NCI-H2107 treated with DMSO at 0.1 percent for 48 hours (cell line): Measurements from ENCODE around the gene ADPRS.

Experiments
- DNase-seq: peaks from one replicate; lab custom pipeline; 2025; ENCODE audit not compliant: unreplicated experiment; lab: John Stamatoyannopoulos, UW

Gene ADPRS

DNA sequence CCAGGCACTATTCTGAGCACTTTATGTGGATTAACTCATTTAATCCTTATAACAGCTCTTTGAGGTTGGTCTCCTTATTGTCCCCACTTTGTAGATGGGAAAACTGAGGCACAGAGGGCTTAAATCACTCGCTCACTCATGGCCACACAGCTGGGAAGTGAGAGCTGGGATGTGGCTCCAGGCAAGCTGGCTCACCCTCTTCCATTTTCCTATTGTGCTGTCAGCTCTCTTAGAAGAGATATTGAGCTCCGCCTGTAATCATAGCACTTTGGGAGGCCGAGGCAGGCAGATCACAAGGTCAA lies 40.2 kb downstream of the ADPRS start:
- no peak for DNase-seq

GRCh38 chr1:36132029-36132428 lies 43.3 kb downstream of the ADPRS start:
- DNase-seq, result no peak

- peak; percentile 39 for DNase-seq
Measured at GRCh38 chr1:36133484-36133883, 44.8 kb downstream of the ADPRS start.

DNA sequence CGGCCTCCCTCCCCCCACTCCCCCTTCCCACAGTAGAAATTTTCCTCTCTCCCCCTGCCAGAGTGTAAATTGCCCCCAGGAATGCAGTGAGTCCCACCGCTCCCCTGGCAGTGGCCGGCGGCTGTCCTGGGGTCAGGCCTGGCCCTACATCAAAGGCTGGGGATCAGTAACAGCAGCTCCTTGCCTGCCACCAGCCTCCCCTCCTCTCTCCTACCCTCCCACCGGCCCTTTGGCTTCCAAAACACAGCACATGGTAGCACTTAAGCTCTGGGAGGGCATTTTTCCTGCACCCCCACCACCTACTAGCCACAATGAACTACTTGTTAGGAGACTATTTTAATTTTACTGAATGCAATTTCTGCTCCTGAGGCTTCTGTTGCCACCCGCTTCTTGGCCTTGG lies 45.3 kb downstream of the ADPRS start:
- no peak for DNase-seq

- DNase-seq, result no peak
Measured at GRCh38 chr1:36134505-36135329, 46.0 kb downstream of the ADPRS start.

DNA sequence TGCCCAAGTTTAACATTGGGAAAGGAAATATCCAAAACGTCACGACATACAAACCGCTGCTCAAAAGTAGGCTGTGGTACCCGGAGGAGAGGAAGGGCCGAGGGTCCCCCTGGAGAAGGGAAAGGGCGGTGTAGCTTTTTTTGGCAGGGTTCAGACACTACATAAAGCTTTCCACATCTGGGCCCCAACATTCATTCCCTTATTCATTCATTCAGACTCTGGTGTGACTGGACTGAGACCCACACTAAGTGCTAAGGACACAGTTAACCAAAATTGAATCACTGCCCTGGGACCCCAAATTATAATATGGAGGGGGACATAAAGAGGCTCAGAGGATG lies 46.6 kb downstream of the ADPRS start:
- DNase-seq, result no peak

GRCh38 chr1:36135796-36136195 lies 47.1 kb downstream of the ADPRS start:
- DNase-seq, result no peak

DNA sequence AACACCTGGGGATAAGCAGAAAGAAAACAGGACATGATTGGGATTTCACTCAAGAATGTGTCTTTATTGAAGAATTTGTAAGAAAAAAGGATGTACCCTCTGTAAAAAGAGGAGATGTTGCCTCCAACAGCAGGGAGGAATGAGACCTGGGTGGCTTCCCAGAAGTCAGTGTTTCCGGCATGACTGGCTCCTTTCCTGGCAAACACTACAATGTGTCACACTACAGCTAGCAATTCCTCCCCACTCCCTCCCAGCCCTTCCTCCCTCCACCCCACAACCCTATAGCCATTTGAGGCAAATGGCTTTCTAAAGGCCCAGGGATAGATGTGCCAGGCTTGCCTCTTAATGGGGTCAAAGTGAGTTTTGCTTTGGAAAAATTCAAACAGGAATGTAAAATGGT lies 47.8 kb downstream of the ADPRS start:
- DNase-seq, result no peak

DNA sequence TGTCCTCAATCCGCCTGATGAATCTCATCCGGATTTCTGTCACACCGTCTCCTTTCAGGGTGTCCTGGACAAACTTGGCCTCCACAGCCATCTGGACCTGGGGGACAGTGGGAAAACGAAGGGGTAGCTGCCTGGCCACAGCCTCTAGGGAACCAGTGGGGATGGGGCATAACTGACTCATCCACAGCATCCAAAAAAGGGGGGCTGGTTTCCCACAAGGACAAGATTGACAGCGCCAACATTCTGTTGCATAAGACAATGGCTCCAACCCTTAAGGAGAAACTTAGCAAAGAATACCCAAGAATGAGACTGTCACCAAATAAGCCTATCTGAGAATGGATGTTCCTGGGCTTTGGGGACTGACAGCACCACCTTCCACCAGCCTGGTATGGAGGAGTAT lies 48.5 kb downstream of the ADPRS start:
- DNase-seq, result no peak

GRCh38 chr1:36137776-36138175 lies 49.1 kb downstream of the ADPRS start:
- DNase-seq, result peak; percentile 91

GRCh38 chr1:36139521-36139920 lies 50.8 kb downstream of the ADPRS start:
- DNase-seq, result no peak

GRCh38 chr1:36142121-36142520 lies 53.4 kb downstream of the ADPRS start:
- DNase-seq, result no peak

- DNase-seq, result no peak
Measured at GRCh38 chr1:36143424-36143823, 54.7 kb downstream of the ADPRS start.
